Measurements from ENCODE around the gene TRIP12.

DNA sequence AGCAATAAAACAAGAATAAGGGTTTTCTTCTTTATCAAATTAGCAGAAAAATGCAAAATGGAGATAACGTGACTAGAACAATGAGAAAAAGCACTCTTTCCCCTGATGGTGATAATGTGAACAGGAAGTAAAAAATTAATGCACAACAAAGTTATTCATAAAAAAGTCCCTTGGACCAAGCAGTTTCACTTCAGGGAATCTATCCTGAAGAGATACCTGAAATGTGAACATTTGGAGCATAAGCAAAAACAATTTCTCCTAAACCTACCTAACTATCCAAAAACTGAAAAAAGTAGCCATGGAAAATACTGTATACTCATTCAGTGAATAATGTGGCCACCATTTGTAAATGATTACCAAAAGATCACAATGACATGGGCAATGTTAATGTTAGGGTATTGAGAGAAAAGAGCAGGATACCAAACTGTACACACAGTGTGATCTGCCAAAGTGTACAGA lies 48.7 kb downstream of the TRIP12 start:
- TF ChIP-seq, protein P1, sequence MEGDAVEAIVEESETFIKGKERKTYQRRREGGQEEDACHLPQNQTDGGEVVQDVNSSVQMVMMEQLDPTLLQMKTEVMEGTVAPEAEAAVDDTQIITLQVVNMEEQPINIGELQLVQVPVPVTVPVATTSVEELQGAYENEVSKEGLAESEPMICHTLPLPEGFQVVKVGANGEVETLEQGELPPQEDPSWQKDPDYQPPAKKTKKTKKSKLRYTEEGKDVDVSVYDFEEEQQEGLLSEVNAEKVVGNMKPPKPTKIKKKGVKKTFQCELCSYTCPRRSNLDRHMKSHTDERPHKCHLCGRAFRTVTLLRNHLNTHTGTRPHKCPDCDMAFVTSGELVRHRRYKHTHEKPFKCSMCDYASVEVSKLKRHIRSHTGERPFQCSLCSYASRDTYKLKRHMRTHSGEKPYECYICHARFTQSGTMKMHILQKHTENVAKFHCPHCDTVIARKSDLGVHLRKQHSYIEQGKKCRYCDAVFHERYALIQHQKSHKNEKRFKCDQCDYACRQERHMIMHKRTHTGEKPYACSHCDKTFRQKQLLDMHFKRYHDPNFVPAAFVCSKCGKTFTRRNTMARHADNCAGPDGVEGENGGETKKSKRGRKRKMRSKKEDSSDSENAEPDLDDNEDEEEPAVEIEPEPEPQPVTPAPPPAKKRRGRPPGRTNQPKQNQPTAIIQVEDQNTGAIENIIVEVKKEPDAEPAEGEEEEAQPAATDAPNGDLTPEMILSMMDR (IDR thresholded peaks at IDR 0.05), result no peak
- TF ChIP-seq, protein P2, sequence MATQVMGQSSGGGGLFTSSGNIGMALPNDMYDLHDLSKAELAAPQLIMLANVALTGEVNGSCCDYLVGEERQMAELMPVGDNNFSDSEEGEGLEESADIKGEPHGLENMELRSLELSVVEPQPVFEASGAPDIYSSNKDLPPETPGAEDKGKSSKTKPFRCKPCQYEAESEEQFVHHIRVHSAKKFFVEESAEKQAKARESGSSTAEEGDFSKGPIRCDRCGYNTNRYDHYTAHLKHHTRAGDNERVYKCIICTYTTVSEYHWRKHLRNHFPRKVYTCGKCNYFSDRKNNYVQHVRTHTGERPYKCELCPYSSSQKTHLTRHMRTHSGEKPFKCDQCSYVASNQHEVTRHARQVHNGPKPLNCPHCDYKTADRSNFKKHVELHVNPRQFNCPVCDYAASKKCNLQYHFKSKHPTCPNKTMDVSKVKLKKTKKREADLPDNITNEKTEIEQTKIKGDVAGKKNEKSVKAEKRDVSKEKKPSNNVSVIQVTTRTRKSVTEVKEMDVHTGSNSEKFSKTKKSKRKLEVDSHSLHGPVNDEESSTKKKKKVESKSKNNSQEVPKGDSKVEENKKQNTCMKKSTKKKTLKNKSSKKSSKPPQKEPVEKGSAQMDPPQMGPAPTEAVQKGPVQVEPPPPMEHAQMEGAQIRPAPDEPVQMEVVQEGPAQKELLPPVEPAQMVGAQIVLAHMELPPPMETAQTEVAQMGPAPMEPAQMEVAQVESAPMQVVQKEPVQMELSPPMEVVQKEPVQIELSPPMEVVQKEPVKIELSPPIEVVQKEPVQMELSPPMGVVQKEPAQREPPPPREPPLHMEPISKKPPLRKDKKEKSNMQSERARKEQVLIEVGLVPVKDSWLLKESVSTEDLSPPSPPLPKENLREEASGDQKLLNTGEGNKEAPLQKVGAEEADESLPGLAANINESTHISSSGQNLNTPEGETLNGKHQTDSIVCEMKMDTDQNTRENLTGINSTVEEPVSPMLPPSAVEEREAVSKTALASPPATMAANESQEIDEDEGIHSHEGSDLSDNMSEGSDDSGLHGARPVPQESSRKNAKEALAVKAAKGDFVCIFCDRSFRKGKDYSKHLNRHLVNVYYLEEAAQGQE (IDR thresholded peaks at IDR 0.05; ENCODE audit: insufficient read depth in 1 of 2, low read depth in 2 of 2, low read length in 1 of 2), result no peak
- no peak for TF ChIP-seq POLR2AphosphoS5 (IDR thresholded peaks at IDR 0.05; ENCODE audit: low read depth, low read length)
- no peak for TF ChIP-seq TCF7L2 (IDR thresholded peaks at IDR 0.05; ENCODE audit: low read depth, low read length)
- TF ChIP-seq SIN3A (IDR thresholded peaks at IDR 0.05; ENCODE audit: borderline replicate concordance, insufficient read depth, low read depth, low read length), result no peak
